Left colon (tissue), 2 donors: ENCODE measurements around the gene HRCT1. TPM values are rescaled to one million over a fixed set of nuclear protein-coding genes. Genes with fewer than 3 reads are reported as not detected.
A peak's percentile ranks its signal among the peaks of the same experiment; 100 is the strongest.

Source experiments
- ATAC-seq: fragments of 200-7000 bp; cut with Tn5 transposase; one replicate; pipeline ENCODE4 v1.9.1; 2020; ENCODE audit warnings: mild to moderate bottlenecking, moderate library complexity
- DNase-seq, 2 donors: peaks; one replicate each; pipeline ENCODE4 v3.0.0-alpha.2; 2020
- intact Hi-C, 2 donors: fragments of 100-400 bp; cut with DNase I in 1 of 2; cut with micrococcal nuclease in 1 of 2; formaldehyde crosslinking; loops; one replicate each; pipeline versions ENCODE4 v1.11.2 to v1.14.0; 2022; cut with DNase I, micrococcal nuclease
- long read RNA-seq: library from polyadenylated mRNA; unstranded; transcript quantifications from one replicate; pipeline ENCODE4 v2.0.0, GENCODE V29; 2021
- total RNA-seq, 2 donors: library from RNA; stranded (reverse); fragmentation: NEBNext Ultra II Directional; extraction: Animal tissue kit (Norgen Biotek cat#: 25700); gene quantifications; one replicate each; pipeline ENCODE4 v1.2.1, GENCODE V29; 2021
- donor health status: DM: no; HTN: no; CAD: no.
- donor health status: DM: yes; HTN: yes; CAD: no.

Gene HRCT1
- total RNA-seq = 10 to 100 TPM; 17.4 to 58.7 TPM
- long read RNA-seq, partial matches to known transcripts = 0 of 4 reads
- long read RNA-seq, other reads (novel, unspliced or antisense) = 0 of 4 reads

DNA sequence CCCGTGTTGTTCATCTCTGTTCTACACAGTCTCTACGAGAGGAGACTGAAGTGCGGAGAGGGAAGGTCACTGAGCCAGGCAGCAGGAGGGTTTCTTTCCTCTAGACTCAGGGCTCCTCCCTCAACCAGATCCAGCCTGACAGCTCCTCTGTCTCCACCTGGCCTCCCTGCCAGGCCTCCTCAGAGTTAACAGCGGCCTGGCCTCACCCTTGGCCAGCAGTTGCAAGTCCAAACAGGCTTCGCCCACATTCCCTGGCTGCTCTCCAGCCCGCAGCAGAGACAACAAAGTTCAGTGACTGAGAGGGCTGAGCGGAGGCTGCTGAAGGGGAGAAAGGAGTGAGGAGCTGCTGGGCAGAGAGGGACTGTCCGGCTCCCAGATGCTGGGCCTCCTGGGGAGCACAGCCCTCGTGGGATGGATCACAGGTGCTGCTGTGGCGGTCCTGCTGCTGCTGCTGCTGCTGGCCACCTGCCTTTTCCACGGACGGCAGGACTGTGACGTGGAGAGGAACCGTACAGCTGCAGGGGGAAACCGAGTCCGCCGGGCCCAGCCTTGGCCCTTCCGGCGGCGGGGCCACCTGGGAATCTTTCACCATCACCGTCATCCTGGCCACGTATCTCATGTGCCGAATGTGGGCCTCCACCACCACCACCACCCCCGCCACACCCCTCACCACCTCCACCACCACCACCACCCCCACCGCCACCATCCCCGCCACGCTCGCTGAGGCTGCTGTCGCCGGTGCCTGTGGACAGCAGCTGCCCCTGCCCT is at the start of gene HRCT1:
HRCT1 (plus strand) TSS at position 291 of the 768 bp plus-strand sequence; CDS start at position 377, 86 bp downstream.
- intact Hi-C loops = no loop called here
- DNase-seq (peak; percentile 95 to 98), ATAC-seq (peak; percentile 76)

DNA sequence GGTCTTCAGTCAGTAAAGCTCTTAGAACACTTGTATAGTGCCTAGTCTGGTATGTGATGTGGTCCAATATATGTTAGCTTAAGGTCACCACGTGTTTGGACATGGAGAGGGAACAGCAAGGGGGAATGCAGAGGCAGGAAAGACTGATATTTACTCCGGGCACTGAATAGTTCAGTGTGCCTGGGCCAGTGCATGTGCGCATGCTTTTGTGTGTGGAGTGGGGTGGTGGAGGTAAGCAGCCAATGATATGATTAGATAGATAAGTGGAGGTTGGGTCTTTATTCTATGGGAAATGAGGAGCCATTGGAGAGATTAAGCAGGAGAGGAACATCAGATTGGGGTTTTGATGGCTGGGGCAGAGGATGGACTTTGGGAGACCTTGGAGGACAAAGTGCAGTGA is 49.8 kb upstream of the HRCT1 start:
- ATAC-seq (no peak), DNase-seq (no peak)
- intact Hi-C loops = no loop called here

DNA sequence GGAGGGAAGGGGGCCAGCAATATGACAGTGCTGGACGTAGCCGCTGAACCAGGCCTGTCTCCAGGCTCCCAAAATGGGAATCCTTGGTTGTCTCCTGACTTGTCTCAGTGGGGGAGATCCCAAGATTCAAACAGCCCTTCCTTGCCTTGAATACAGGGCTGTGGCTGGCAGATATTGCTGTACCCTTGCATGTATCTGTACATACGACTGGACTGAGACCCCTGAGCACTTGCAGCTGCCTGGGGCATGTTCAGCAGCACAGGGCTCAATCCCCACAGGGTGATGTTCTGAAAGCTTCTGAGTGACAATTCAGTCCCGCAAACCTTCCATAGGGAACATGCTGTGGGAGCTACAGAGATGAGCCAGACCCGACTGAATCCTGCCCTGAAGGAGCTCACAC is 49.1 kb upstream of the HRCT1 start:
- ATAC-seq (no peak), DNase-seq (no peak)
- intact Hi-C loops = no loop called here

DNA sequence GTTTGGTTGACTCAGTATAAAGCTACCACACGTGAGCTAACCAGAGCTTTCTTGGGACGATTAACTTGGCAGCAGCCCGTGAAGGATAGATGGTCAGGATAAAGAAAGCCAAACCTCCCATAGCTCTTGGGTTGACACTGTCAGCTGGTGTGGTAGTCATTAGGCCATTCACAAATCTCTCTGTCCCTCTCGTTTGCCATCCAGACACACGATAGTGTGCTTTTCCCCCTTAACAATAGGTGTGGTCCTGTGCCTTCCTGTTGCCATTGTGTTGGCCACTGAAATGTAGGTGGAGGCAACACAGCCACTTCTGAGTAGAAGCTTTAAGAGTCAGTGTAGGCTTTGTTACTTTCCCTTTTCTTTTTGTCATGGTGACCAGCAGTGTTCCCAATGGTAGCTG is 47.5 kb upstream of the HRCT1 start:
- ATAC-seq (no peak), DNase-seq (no peak)
- intact Hi-C loops = no loop called here

DNA sequence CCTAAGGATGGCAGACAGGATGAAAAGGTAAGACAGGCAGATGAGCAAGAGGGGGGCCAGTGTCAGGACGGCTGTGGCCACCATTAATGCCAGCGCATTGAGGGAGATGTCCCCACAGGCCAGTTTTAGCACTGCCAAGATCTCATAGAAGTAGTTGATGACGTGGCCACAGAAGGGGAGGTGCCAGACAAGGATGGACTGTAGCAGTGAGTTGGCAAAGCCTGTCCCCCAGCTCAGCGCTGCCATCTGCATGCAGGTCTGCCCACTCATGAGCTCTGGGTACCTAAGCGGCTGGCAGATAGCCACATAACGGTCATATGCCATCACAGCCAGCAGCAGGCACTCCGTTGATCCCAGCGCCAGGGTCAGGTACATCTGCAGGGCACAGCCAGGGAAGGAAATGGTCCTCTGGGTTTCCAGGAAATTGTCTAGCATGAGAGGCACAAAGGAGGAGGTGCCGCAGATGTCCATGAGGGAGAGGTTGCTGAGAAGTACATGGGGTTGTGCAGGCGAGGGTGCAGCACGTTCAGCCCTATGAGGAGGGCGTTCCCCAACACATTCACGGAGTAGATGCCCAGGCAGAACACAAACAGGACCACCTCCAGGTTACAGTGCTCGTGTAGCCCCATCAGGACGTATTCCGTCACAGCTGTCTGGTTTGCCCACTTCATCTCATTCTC is 46.6 kb upstream of the HRCT1 start:
- ATAC-seq = peak; percentile 39
- intact Hi-C loops = no loop called here
- DNase-seq = no peak

DNA sequence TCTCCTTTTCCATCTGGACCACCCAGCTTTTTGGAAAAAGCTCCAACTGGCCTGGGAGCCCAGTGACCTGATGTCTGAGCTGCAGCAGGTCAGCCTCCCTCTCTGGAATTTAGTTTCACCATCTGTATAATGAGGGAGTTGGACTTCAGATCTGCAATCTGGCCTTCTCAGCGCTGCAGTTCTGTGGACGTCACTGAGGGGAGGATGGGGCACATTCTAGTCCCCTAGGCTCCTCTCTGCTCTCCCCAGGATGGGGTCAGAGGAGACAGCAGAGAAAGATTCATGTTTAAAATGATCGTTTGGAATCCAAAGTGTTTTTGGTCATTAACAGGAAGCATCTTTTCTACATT is 46.0 kb upstream of the HRCT1 start:
- intact Hi-C loops = loop anchor here in 1 of 2 donors (10.0 kb wide), 1 partner anchor 65 kb away; the partner anchor contains the start of gene NPR2
- ATAC-seq (no peak), DNase-seq (no peak)

DNA sequence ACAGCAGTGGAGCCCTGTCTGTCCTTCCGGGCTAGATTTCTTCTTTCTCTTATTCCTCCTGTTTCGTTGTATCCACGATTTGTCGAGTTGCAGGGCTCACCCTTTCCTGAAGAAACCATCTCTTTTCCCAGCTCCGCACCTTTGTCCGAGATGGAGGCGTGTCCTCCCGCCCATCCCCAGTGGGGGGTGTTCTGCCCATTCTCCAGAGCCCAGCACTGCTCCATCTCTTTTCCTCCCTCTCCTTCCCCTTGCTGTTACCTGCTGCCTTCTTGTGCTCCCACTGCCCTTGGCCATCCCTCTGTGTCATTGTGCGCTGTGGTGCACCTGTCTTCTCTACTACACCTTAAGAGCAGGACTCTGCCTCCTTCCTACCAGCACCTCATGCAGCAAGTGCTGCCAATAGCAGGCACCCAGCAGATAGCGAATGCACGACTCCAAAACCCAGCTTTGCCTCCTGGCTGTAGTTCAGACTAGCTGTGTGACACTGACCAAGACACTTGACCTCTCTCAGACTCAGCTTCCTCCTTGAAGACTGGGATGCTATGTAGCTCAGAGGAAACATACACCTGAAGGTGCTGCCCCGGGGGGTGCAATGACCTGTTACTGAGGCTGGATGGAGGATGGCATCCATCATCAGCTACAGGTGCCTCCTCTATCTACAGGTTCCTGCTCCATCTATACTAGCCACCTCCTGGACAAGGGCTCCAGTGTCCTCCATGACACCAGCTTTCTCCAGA is 44.7 kb upstream of the HRCT1 start:
- no peak for DNase-seq
- peak; percentile 19 for ATAC-seq

DNA sequence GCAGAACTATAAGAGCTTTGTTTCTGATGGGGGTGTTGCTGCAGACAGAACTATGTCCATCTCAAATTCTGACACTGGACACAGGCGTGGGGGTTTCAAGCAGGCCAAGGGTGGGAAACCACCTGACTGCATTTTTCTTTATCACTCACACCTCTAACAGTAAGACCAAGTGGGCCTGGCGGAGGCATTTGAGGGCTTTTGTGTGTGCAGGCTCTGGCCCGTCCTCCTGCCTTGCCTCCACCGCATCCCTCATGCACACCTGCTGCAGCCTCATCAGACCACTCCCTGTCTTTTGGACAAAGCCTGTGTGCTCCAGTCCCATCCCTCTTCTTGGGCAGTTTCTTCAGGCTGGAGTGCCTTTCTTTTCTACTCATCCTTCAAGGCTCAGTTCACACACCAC is 43.7 kb upstream of the HRCT1 start:
- no peak for ATAC-seq
- DNase-seq = no peak
- intact Hi-C loops = loop anchor here in 1 of 2 donors (10.0 kb wide), 1 partner anchor 68 kb away; the partner anchor contains the start of gene NPR2

More for the DNA sequence above, 44.7 kb upstream of the HRCT1 start:
- intact Hi-C loops = loop anchor here in 1 of 2 donors (10.0 kb wide), 1 partner anchor 67 kb away; the partner anchor contains the start of gene NPR2

DNA sequence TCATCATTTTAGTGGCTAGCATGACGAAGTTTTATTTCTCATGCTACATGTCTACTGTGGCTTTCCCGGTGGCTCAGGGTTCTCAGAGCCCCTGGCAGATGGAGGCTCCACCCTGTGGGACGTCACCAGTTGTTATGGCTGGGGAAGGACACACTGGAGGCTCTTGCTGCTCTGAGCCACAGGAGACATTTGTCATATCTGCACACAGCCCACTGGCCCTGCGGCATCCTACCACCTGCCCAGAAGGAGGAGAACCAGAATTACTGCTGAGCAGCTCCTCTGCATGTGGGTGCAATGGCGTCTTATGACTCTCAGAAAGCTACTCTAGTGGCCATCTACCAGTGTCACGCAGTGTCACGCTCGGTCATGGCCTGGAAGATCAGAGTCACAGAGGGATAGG is 42.4 kb upstream of the HRCT1 start:
- no peak for DNase-seq
- intact Hi-C loops = loop anchor here in 1 of 2 donors (10.0 kb wide), 1 partner anchor 69 kb away; the partner anchor contains the start of gene NPR2
- ATAC-seq = no peak

DNA sequence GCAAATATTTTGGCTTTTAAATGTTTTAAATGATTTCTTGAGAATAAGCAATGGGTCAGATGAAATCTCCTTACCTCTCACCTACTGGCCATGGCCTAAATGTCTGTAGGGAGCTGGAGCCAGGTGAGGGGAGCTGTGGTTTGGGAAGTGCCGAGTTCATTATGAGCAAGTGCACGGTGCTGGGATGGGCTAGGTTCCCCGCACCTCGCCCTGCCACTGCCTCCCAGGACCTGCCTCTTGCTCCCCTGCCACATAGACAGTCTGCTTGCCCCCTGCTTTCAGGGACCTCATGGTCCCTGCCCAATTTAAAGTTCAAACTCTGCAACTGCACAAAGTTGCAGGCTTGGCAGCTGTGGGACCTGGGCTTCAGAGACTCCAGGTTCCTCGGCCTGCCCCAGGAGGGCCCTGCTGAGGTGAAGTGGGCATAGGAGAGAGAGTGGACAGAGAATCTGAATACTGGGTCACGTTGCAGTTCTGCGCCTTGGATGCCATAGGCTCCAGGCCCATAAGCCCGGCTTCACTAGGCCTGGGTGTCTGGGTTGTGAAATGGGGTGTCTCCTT is 41.2 kb upstream of the HRCT1 start:
- DNase-seq (no peak), ATAC-seq (no peak)
- intact Hi-C loops = loop anchor here in 1 of 2 donors (10.0 kb wide), 1 partner anchor 70 kb away; the partner anchor contains the start of gene NPR2

DNA sequence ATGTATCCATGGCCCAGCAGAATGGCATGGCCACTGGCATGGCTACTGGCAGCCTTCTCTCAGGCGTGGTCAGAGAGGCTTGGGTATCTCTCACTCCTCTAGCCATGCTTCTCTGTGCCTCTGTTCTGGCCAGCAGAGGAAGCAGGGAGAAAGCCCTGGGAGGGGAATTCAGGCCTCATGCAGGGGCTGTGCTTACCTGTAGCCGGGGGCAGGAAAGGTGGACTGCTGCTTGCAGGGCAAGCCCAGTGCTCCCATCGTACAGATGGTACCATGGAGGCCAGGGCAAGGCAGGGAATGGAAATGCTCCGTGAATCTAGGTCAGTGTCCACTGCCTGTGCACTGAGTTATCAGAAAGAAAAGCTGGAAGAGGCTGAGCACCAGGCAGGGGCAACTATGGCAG is 38.5 kb upstream of the HRCT1 start:
- DNase-seq = no peak
- no peak for ATAC-seq
- intact Hi-C loops = loop anchor here in 1 of 2 donors (10.0 kb wide), 1 partner anchor 73 kb away; the partner anchor contains the start of gene NPR2

DNA sequence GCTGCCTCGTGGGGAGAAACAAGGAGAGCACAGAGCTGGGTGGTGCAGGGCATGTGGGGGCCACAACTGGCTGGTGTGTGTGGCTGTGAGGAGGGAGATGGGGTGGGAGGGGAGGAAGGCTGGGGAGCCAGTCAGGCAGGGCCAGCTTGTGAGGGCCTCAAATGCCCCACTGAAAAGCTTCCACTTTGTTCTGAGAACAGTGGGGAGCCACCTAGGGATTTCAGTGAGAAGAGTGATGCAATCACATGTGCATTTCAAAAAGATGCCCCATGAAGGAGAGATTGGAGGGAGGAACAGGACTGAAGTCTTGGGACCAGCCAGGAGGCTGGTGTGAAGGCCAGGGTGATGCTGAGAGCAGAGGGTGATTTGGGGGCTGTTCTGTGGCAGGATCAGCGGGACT is 37.1 kb upstream of the HRCT1 start:
- intact Hi-C loops = loop anchor here in 1 of 2 donors (10.0 kb wide), 1 partner anchor 74 kb away; the partner anchor contains the start of gene NPR2
- ATAC-seq (no peak), DNase-seq (no peak)

DNA sequence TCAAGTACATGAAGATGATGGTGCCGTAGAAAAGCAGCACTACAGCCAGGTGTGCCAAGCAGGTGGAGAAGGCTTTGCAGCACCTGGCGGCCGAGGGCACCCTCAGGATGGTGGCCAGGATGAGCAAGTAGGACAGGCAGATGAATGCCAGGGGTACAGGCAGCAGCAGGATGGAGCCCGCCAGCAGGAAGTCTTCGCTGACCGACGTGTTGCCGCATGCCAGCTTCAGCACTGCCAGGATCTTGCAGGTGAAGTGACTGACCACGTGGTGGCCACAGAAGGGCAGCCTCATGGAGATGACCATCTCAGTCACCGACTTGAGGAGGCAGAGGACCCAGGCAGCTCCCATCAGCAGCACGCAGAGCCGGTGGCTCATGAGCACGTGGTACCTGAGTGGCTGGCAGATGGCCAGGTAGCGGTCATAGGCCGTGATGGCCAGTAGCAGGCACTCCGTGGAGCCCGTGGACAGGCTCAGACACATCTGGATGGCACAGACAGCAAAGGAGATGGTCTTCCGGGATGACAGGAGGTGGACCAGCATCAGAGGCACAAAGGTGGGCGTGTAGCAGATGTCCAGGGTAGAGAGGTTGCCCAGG is 36.3 kb upstream of the HRCT1 start:
- ATAC-seq (no peak), DNase-seq (no peak)
- intact Hi-C loops = loop anchor here in 1 of 2 donors (10.0 kb wide), 1 partner anchor 75 kb away; the partner anchor contains the start of gene NPR2

DNA sequence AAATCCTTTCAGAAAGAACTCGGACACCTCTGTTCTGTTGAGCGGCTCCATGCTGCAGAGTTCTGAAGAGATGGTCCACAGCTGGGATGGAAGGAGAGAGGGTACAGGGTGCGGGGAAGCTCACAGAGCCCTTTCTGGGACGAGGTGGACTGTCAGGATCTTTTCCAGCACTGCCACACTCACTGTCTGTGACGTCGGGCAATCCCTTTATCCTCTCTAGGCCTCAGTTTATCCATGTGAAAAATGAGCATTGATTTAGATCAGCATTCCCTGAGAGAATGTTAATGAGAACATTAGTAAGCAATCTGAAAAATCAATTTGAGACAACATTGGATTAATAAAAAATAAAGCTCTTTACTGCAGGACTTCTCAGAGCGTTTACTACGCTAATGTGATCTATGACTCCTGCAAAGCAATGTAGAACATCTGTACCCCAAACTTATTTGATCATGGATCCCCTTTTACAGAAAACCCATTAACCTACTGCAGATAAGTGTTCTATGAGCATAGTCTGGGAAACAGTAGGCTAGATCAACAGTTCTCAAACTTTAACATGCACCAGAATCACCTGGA is 35.6 kb upstream of the HRCT1 start, which contains the start of gene OR13J1:
OR13J1 (minus strand) TSS at position 51 of the 573 bp plus-strand sequence; CDS start at position 51, 0 bp downstream.
- no peak for ATAC-seq
- intact Hi-C loops = no loop called here

DNA sequence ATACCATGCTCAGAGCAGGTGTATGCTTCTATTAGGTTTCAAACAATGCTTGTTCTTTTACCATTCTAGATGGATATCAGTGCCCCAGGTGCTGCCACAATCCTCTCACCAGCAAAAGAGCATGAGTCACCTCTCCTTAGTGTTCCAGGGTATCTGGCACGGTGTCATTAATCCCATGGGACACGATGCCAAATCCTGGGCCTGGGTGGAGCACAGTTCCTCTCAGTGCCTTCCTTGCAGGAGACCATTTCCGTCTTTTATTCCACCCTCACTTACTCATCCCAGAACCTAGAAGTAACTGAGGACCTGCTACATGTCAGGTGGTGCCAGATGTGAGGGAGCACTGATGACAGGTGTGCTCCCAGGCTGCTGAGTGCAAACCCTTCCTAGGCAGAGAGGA is 34.5 kb upstream of the HRCT1 start:
- no peak for DNase-seq
- no peak for ATAC-seq
- intact Hi-C loops = no loop called here

More for the DNA sequence above, 35.6 kb upstream of the HRCT1 start, which contains the start of gene OR13J1:
- no peak for DNase-seq

DNA sequence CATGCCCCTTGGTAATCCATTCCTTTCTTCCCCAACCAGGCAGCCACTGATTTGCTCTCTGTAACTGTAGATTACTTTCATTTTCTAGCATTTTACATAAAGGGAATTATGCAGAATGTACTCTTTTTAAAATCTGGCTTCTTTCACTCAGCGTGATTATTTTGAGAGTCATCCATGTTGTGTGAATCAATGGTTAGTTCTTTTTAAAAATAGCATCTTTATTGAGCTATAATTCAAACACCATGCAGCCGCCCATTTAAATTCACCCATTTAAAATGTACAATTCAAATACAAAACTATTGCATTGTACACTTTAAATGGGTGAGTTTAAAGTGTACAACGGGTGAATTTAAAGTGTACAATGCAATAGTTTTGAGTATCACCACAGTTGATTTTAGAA is 33.5 kb upstream of the HRCT1 start:
- ATAC-seq (no peak), DNase-seq (no peak)
- intact Hi-C loops = no loop called here

DNA sequence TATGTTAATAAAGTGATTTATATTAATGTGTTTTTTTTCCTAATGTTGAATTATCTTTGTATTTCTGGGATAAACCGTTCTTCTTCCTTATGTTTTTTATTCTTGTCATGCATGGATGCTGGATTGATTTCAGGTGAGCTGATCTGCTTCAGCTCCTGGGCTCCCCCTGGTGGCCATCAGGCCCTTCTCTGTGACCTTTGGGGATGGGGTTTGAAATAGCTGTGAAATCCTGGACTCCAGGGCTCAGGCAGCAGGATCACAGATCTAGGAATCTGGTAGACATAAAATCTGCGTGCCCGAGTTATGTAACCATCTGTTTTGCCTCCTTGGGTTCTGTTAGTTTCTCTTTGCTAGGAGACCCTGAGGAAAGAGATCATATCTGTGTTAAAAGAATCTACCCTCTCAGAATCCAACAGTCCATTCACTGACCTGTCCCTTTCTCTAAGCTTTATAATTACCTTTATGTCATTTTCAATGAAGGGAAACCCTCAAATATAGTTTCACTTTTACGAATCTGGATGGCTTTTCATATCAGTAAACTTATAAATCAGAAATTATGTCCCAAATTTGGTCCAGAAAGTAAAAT is 23.6 kb upstream of the HRCT1 start:
- intact Hi-C loops = loop anchor here in 1 of 2 donors (2.0 kb wide), 1 partner anchor 56 kb away; no protein-coding TSS in a partner anchor
- peak; percentile 67 to 92 for DNase-seq

More for the DNA sequence above, 23.6 kb upstream of the HRCT1 start:
- peak; percentile 89 for ATAC-seq
